Activated CD8-positive, alpha-beta memory T cell treated with anti-CD3 and anti-CD28 coated beads for 24 hours (primary cell): ENCODE measurements around the gene LITAF.

Source experiments
- DNase-seq: peaks from one replicate; pipeline ENCODE4 v3.0.0-alpha.2; 2020

The LITAF gene

GRCh38 chr16:11550791-11551498 lies 35.8 kb downstream of the LITAF start:
- DNase-seq, result no peak

GRCh38 chr16:11547118-11547916 lies 39.4 kb downstream of the LITAF start:
- DNase-seq, result no peak

GRCh38 chr16:11546608-11547061 lies 40.1 kb downstream of the LITAF start:
- DNase-seq, result no peak

GRCh38 chr16:11543661-11544393 lies 42.9 kb downstream of the LITAF start:
- DNase-seq, result no peak

- no peak for DNase-seq
Observed at GRCh38 chr16:11542069-11542744, 44.5 kb downstream of the LITAF start.

GRCh38 chr16:11539641-11540050 lies 47.1 kb downstream of the LITAF start:
- no peak for DNase-seq

GRCh38 chr16:11538880-11539279 lies 47.8 kb downstream of the LITAF start:
- DNase-seq, result no peak

GRCh38 chr16:11536104-11536866 lies 50.4 kb downstream of the LITAF start:
- no peak for DNase-seq

GRCh38 chr16:11535494-11535893 lies 51.2 kb downstream of the LITAF start:
- no peak for DNase-seq

- no peak for DNase-seq
Observed at GRCh38 chr16:11534262-11534661, 52.5 kb downstream of the LITAF start.

GRCh38 chr16:11533588-11533987 lies 53.1 kb downstream of the LITAF start:
- no peak for DNase-seq

- DNase-seq, result no peak
Observed at GRCh38 chr16:11530171-11530940, 56.4 kb downstream of the LITAF start.

- DNase-seq, result no peak
Observed at GRCh38 chr16:11529285-11529684, 57.4 kb downstream of the LITAF start.

- no peak for DNase-seq
Observed at GRCh38 chr16:11528053-11528452, 58.7 kb downstream of the LITAF start.

- DNase-seq, result no peak
Observed at GRCh38 chr16:11526655-11527350, 59.9 kb downstream of the LITAF start.

GRCh38 chr16:11524098-11524760 lies 62.5 kb downstream of the LITAF start:
- DNase-seq, result no peak

- DNase-seq, result no peak
Observed at GRCh38 chr16:11521055-11521454, 65.7 kb downstream of the LITAF start.

- no peak for DNase-seq
Observed at GRCh38 chr16:11520442-11520841, 66.3 kb downstream of the LITAF start.

- no peak for DNase-seq
Observed at GRCh38 chr16:11517961-11518360, 68.8 kb downstream of the LITAF start.
